Measurements from ENCODE around the gene FIG4.
"Not testable (repeated sequence)": the region's sequence is repeated elsewhere in the genome, so short reads cannot be mapped to it uniquely, and the experiment has no call there.

Gene FIG4

GRCh38 chr6:109853951-109854350, 162.9 kb downstream of the FIG4 start:
- no peak for DNase-seq (ENCODE audit: low read depth in 3 of 3)

GRCh38 chr6:109854541-109855308, 163.6 kb downstream of the FIG4 start:
- DNase-seq (ENCODE audit: low read depth in 3 of 3), result no peak

GRCh38 chr6:109855476-109856040, 164.5 kb downstream of the FIG4 start:
- not testable (repeated sequence) for DNase-seq (ENCODE audit: low read depth in 3 of 3)

- DNase-seq (ENCODE audit: low read depth in 3 of 3), result no peak
These were observed 170.8 kb downstream of the FIG4 start for GRCh38 chr6:109861946-109862345.

GRCh38 chr6:109864050-109864449, 173.0 kb downstream of the FIG4 start:
- DNase-seq (ENCODE audit: low read depth in 3 of 3), result no peak

- DNase-seq (ENCODE audit: low read depth in 3 of 3), result no peak
These were observed 174.9 kb downstream of the FIG4 start for GRCh38 chr6:109865968-109866367.

GRCh38 chr6:109867009-109867969, 176.2 kb downstream of the FIG4 start:
- no peak for DNase-seq (ENCODE audit: low read depth in 3 of 3)

GRCh38 chr6:109867970-109868358, 176.9 kb downstream of the FIG4 start:
- DNase-seq (ENCODE audit: low read depth in 3 of 3), result no peak

GRCh38 chr6:109869398-109870088, 178.4 kb downstream of the FIG4 start:
- not testable (repeated sequence) for DNase-seq (ENCODE audit: low read depth in 3 of 3)

- DNase-seq (ENCODE audit: low read depth in 3 of 3), result no peak
These were observed 179.0 kb downstream of the FIG4 start for GRCh38 chr6:109870089-109870410.

- DNase-seq (ENCODE audit: low read depth in 3 of 3), result no peak
These were observed 181.5 kb downstream of the FIG4 start for GRCh38 chr6:109872549-109872948.

GRCh38 chr6:109872968-109873545, 182.0 kb downstream of the FIG4 start:
- DNase-seq (ENCODE audit: low read depth in 3 of 3), result no peak

GRCh38 chr6:109874086-109874485, 183.0 kb downstream of the FIG4 start:
- DNase-seq (ENCODE audit: low read depth in 3 of 3), result no peak

GRCh38 chr6:109874621-109875020, 183.5 kb downstream of the FIG4 start:
- DNase-seq (ENCODE audit: low read depth in 3 of 3), result no peak

Measured in stimulated activated CD4-positive, alpha-beta T cell treated with anti-CD3 and anti-CD28 coated beads, TNF-alpha, amount 100 ng/mL, for 4 hours (primary cell).